ENCODE results near the gene EFCAB11. TPM values are rescaled to one million over a fixed set of nuclear protein-coding genes. Genes with fewer than 3 reads are reported as not detected.

EFCAB11 gene
- total RNA-seq, 1 experiment from 2014 or later, result 36.2 TPM

DNA sequence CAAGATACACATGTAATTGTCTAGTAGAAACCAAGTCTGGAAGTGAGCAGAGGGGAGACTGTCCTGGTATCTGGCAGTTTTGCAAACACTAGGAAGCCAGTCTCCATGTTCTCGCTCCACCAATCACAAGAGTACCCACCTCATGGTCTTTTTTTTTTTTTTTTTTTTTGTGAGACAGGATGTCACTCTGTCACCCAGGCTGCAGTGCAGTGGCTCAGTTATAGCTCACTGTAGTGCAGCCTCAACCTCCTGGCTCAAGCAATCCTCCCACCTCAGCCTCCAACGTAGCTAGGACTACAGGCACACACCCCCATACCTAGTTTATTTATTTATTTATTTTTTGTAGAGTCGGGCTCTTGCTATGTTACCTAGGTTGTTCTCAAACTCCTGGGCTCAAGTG is 189.2 kb downstream of the EFCAB11 start:
- Histone ChIP-seq H3K36me3 (ENCODE audit: control insufficient read depth, insufficient read depth, low read length) (no peaks in the 10 kb centered on the region), H3K27me3 (replicated peaks; ENCODE audit: control insufficient read depth, insufficient read depth, low read length) (no peaks in the 10 kb centered on the region), H3K4me1 (no peaks in the 10 kb centered on the region), H3K9me3 (no peaks in the 10 kb centered on the region), H3K4me3 (ENCODE audit: low read depth, low read length) (no peak overlapping the region)
- Mint-ChIP-seq H3K9me3 (ENCODE audit: unreplicated experiment) (no peaks in the 10 kb centered on the region), H3K27me3 (ENCODE audit: insufficient read depth, unreplicated experiment) (peaks cover 3% of the 10 kb centered on the region), H3K27ac (ENCODE audit: unreplicated experiment) (no peak overlapping the region), H3K36me3 (ENCODE audit: insufficient read depth, unreplicated experiment) (no peaks in the 10 kb centered on the region), H3K4me1 (ENCODE audit: low read depth, unreplicated experiment) (no peaks in the 10 kb centered on the region), H3K4me3 (ENCODE audit: unreplicated experiment) (no peak overlapping the region)
- intact Hi-C loops (cut with micrococcal nuclease; ENCODE audit: unreplicated experiment), result loop anchor here (5.0 kb wide), 1 partner anchor 738 kb away; no protein-coding TSS in a partner anchor
- TF ChIP-seq, protein P1, sequence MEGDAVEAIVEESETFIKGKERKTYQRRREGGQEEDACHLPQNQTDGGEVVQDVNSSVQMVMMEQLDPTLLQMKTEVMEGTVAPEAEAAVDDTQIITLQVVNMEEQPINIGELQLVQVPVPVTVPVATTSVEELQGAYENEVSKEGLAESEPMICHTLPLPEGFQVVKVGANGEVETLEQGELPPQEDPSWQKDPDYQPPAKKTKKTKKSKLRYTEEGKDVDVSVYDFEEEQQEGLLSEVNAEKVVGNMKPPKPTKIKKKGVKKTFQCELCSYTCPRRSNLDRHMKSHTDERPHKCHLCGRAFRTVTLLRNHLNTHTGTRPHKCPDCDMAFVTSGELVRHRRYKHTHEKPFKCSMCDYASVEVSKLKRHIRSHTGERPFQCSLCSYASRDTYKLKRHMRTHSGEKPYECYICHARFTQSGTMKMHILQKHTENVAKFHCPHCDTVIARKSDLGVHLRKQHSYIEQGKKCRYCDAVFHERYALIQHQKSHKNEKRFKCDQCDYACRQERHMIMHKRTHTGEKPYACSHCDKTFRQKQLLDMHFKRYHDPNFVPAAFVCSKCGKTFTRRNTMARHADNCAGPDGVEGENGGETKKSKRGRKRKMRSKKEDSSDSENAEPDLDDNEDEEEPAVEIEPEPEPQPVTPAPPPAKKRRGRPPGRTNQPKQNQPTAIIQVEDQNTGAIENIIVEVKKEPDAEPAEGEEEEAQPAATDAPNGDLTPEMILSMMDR (IDR thresholded peaks at IDR 0.05; ENCODE audit: insufficient read depth in 1 of 2, low read depth in 1 of 2, low read length in 1 of 2, severe bottlenecking in 1 of 2, unreplicated experiment in 1 of 2), result no peak
- CTCF ChIA-PET, result no interaction called here
- no TSS peak for BruUV-seq (replicated peaks)
- POLR2A ChIA-PET, result interaction anchor here (0.6 kb wide), 1 partner anchor 338 kb away, joined by 5 read pairs; no protein-coding TSS in a partner anchor
- DNase-seq, result no peak

DNA sequence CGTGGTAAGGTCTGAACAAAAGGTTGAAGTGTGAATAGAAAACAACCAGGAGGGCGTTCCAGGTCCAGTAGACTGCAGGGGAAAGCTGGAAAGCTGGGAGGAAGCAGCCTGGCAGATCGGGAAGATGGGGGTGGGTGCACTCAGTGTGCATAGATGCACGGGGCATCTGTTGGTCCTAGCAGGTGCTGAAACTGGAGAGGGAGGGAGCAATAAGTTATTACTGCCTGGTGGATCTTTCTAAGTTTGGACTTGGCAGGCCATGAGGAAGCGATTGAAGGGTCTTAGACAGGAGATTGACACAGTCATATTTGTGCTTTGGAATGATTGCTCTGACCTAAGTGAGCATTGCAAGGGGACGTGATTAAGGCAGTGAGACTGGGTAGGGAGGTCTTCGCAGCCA is 194.4 kb downstream of the EFCAB11 start:
- no peaks in the 10 kb centered on the region for H3K36me3 Mint-ChIP-seq (ENCODE audit: insufficient read depth, unreplicated experiment)
- TF ChIP-seq, protein P1 (IDR thresholded peaks at IDR 0.05; ENCODE audit: insufficient read depth in 1 of 2, low read depth in 1 of 2, low read length in 1 of 2, severe bottlenecking in 1 of 2, unreplicated experiment in 1 of 2), result no peak
- Histone ChIP-seq H3K4me3 (ENCODE audit: low read depth, low read length) (no peak overlapping the region), H3K4me1 (no peaks in the 10 kb centered on the region), H3K36me3 (ENCODE audit: control insufficient read depth, insufficient read depth, low read length) (no peaks in the 10 kb centered on the region), H3K9me3 (peaks cover 4% of the 10 kb centered on the region; the same call in 1 of the 2 replicates), H3K27me3 (replicated peaks; ENCODE audit: control insufficient read depth, insufficient read depth, low read length) (no peaks in the 10 kb centered on the region)
- no TSS peak for BruUV-seq (replicated peaks)
- no peak overlapping the region for H3K27ac Mint-ChIP-seq (ENCODE audit: unreplicated experiment)
- peaks cover 5% of the 10 kb centered on the region for H3K27me3 Mint-ChIP-seq (ENCODE audit: insufficient read depth, unreplicated experiment)
- H3K9me3 Mint-ChIP-seq (ENCODE audit: unreplicated experiment), result no peaks in the 10 kb centered on the region
- POLR2A ChIA-PET, result no interaction called here
- intact Hi-C loops (cut with micrococcal nuclease; ENCODE audit: unreplicated experiment), result loop anchor here (5.0 kb wide), 1 partner anchor 343 kb away; the partner anchor contains the start of gene FOXN3
- DNase-seq, result no peak
- no peaks in the 10 kb centered on the region for H3K4me1 Mint-ChIP-seq (ENCODE audit: low read depth, unreplicated experiment)
- H3K4me3 Mint-ChIP-seq (ENCODE audit: unreplicated experiment), result no peak overlapping the region
- CTCF ChIA-PET, result no interaction called here

DNA sequence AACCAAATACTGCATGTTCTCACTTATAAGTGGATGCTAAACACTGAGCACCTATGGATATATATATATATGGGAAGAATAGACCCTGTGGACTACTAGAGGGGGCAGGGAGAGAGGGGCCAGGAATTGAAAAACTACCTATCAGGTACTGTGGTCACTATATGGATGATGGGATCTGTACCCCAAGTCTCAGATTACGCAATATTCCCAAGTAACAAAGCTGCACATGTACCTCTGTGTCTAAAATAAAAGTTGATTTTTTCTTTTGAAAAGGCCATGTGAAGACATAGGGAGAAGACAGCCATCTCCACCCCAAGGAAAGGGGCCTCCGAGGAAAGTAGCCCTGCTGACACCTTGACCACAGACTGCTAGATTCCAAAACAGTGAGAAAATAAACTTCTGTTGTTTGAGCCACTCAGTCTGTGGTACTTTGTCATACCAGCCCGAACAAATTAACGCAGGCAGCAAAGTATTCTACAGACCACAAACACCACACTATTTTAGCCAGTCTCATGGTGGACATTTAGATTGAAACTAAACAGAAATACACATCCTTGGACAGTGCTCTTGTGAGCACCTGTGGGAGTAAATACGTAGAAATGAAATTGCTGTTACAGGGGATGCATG is 197.1 kb downstream of the EFCAB11 start:
- no peaks in the 10 kb centered on the region for H3K9me3 Mint-ChIP-seq (ENCODE audit: unreplicated experiment)
- ChIA-PET CTCF (no interaction called here), POLR2A (no interaction called here)
- no peaks in the 10 kb centered on the region for H3K36me3 ChIP-seq (ENCODE audit: control insufficient read depth, insufficient read depth, low read length)
- intact Hi-C loops (cut with micrococcal nuclease; ENCODE audit: unreplicated experiment), result no loop called here
- BruUV-seq (replicated peaks), result no TSS peak
- DNase-seq, result no peak
- TF ChIP-seq, protein P1 (IDR thresholded peaks at IDR 0.05; ENCODE audit: insufficient read depth in 1 of 2, low read depth in 1 of 2, low read length in 1 of 2, severe bottlenecking in 1 of 2, unreplicated experiment in 1 of 2), result no peak
- H3K27me3 ChIP-seq (replicated peaks; ENCODE audit: control insufficient read depth, insufficient read depth, low read length), result no peaks in the 10 kb centered on the region
- no peak overlapping the region for H3K27ac Mint-ChIP-seq (ENCODE audit: unreplicated experiment)
- no peak overlapping the region for H3K4me3 Mint-ChIP-seq (ENCODE audit: unreplicated experiment)
- peaks cover 4% of the 10 kb centered on the region; the same call in 1 of the 2 replicates for H3K9me3 ChIP-seq
- no peaks in the 10 kb centered on the region for H3K4me1 ChIP-seq
- no peaks in the 10 kb centered on the region for H3K36me3 Mint-ChIP-seq (ENCODE audit: insufficient read depth, unreplicated experiment)
- peaks cover 5% of the 10 kb centered on the region for H3K27me3 Mint-ChIP-seq (ENCODE audit: insufficient read depth, unreplicated experiment)
- H3K4me1 Mint-ChIP-seq (ENCODE audit: low read depth, unreplicated experiment), result no peaks in the 10 kb centered on the region
- no peak overlapping the region for H3K4me3 ChIP-seq (ENCODE audit: low read depth, low read length)
